ENCODE results near the gene WDR74. TPM values are rescaled to one million over a fixed set of nuclear protein-coding genes. Genes with fewer than 3 reads are reported as not detected.

The WDR74 gene
- 10 to 100 TPM; 25.5 to 35.1 (median 31.0) TPM for polyA plus RNA-seq (ENCODE audit: insufficient read length in 10 of 10)
- long read RNA-seq, donor 1, transcript WDR74-201 (11 exons, 1,289 nt), result major isoform, 9 of 12 reads
- long read RNA-seq, donor 1, partial matches to known transcripts, result 0 of 12 reads
- long read RNA-seq, donor 1, other reads (novel, unspliced or antisense), result 0 of 12 reads
- long read RNA-seq, donor 2, transcript WDR74-201 (11 exons, 1,289 nt), result major isoform, 6 of 7 reads
- long read RNA-seq, donor 2, partial matches to known transcripts, result 0 of 7 reads
- long read RNA-seq, donor 2, other reads (novel, unspliced or antisense), result 0 of 7 reads
- long read RNA-seq, donor 3, result 0 reads
- long read RNA-seq, donor 4, transcript WDR74-201 (11 exons, 1,289 nt), result major isoform, 8 of 8 reads
- long read RNA-seq, donor 4, partial matches to known transcripts, result 0 of 8 reads
- long read RNA-seq, donor 4, other reads (novel, unspliced or antisense), result 0 of 8 reads
- long read RNA-seq, donor 5, transcript WDR74-201 (11 exons, 1,289 nt), result major isoform, 5 of 7 reads
- long read RNA-seq, donor 5, partial matches to known transcripts, result 0 of 7 reads
- long read RNA-seq, donor 5, other reads (novel, unspliced or antisense), result 0 of 7 reads
- long read RNA-seq, donor 6, transcript WDR74-201 (11 exons, 1,289 nt), result major isoform, 11 of 15 reads
- long read RNA-seq, donor 6, partial matches to known transcripts, result 0 of 15 reads
- long read RNA-seq, donor 6, other reads (novel, unspliced or antisense), result 0 of 15 reads
- long read RNA-seq, donor 7, partial matches to known transcripts, result 0 of 5 reads
- long read RNA-seq, donor 7, other reads (novel, unspliced or antisense), result 0 of 5 reads
- long read RNA-seq, donor 8, transcript WDR74-201 (11 exons, 1,289 nt), result major isoform, 9 of 10 reads
- long read RNA-seq, donor 8, partial matches to known transcripts, result 0 of 10 reads
- long read RNA-seq, donor 8, other reads (novel, unspliced or antisense), result 0 of 10 reads
- long read RNA-seq, donor 9, partial matches to known transcripts, result 0 of 2 reads
- long read RNA-seq, donor 9, other reads (novel, unspliced or antisense), result 0 of 2 reads

DNA sequence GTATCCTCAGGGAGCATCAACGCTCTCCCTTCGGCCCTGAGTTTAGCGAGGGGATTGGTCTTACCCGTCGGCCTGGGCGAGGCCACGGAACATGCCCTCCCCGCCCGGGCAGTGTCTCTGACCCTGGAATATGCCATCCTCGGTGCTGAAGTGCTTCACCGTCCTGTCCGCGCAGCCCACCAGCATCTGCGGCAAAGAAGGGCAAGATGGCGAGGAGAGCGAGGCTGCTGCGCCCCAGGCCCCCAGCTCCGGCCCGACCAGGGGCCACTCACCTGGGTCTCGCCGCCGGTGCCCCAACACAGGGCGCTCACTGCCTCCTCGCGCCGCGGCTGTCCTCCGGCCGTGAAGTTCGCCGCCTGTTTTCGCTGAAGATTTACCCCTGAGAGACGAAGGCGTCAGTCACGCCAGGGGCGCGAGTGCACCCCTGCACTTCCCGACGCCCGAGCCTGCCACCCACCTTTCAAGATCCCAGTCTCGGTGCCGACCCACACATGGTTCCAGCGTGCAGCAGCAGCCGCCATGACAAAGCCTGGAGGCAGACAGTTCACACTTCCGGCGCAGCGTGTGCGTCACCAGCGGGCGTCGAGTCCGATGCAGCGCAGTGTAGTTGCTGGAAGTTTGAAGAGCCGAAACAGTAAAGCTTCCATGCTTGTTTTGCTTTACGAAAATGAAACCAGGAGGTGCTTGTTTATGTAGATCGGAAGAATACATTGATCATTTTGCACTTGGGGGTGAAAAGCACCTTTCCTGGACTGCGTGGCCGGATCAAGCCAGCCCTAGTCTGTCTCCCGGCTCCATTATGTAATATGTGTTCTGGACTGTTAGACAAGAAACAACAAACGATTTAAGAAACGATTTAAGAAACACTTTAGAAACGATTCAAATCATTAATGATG, at the start of gene WDR74:
TSS of gene WDR74 (minus strand) at position 541 of the 896 bp plus-strand sequence. CDS start at position 521, 20 bp downstream.
- peak; percentile 94 to 98 (median 96) for DNase-seq

DNA sequence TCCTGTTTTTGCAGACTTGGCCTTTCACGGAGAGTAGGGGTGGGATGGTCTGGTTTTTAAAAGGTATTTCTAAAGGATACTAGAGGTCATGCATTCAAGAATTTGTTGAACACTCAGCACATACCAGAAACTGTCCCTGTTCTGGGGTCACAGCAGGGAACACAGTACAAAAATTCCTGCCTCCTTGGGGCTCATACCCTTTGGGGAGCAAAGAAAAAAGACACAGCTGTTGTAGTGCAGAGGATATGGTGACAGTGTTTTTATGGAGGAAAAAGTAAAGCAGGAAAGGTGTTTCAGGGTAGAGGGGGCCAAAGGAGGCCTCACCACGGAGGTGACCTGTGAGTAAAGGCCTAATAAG, 49.7 kb upstream of the WDR74 start:
- DNase-seq, result no peak

DNA sequence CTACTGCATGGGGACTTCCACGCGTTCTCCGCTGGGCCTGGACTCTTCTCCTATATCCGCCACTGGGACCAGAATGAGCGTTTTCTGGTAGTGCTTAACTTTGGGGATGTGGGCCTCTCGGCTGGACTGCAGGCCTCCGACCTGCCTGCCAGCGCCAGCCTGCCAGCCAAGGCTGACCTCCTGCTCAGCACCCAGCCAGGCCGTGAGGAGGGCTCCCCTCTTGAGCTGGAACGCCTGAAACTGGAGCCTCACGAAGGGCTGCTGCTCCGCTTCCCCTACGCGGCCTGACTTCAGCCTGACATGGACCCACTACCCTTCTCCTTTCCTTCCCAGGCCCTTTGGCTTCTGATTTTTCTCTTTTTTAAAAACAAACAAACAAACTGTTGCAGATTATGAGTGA, 49.0 kb upstream of the WDR74 start:
- no peak for DNase-seq

DNA sequence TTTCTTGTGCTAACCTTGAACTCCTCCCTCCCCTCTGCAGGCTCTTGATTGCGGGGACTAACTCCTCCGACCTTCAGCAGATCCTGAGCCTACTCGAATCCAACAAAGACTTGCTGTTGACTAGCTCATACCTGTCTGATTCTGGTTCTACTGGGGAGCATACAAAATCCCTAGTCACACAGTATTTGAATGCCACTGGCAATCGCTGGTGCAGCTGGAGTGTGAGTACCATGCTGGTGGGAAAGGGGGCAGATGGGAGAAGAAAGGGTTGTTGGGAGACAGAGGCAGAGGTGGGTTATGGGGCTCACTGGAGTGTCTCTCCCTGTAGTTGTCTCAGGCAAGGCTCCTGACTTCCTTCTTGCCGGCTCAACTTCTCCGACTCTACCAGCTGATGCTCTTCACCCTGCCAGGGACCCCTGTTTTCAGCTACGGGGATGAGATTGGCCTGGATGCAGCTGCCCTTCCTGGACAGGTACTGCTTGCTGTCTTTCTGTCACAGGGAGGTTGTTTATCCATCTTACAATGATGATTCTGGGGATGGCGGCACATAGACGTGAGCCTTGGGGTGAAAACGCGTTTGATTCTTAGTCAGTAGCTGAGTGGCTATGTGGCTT, 45.9 kb upstream of the WDR74 start:
- no peak for DNase-seq

DNA sequence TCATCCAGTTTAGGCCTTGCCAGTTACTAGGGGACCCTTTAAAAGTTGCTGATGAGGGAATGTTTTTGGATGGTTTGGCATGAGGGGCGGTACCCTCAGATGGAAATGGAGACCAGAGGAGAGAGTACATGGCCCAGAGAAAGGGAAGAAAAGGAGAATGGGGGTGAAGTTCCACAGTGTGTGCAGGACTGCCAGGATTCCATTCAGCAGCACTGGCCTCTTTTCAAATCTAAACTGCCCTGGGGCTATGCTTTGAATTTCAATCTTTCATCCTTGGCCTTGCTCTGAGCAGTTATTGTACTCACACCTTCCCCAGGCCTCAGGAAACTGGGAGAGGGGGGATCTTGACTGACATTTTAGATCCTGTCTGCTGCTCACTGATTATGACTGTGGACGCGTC, 44.3 kb upstream of the WDR74 start:
- DNase-seq, result no peak

DNA sequence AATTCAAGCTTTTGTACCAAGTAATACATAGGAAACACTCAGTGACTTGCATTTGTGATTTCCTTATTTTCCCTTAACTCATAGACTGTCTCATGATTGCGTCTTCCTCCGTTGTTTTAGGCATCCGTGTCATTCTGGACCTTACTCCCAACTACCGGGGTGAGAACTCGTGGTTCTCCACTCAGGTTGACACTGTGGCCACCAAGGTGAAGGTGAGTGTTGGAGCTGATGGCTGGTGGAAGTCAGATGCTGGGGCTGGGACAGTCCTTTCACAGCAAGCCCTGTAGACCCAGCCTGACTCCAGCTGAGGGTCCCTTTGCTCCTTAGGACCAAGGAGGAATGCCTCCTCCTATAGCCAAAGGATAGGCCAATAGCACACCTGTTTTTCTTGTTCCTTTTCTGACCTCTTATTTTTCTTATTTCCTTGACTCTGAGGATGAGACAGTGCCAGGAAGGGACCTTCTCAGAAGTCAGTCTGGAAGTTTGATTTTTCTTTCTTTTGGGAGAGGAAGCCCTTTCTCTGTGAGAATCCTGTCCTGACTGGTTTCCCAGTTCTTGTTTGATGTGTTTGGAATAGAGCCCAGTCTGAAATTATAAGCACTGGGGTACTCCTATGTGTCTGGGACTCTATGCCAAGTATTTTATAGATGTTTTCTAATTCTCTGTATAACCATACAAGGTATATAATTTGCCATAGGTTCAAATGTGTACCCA, 43.6 kb upstream of the WDR74 start:
- no peak for DNase-seq

DNA sequence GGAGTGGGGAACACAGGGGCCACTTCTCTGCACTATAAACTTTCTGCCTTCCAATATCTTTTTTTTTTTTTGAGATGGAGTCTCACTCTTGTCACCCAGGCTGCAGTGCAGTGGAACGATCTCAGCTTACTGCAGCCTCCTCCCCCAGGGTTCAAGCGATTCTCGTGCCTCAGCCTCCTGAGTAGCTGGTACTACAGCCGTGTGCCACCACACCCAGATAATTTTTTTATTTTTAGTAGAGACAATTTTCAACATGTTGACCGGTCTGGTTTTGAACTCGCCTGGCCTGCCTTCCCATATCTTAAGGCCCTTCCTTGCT, 43.0 kb upstream of the WDR74 start:
- no peak for DNase-seq

DNA sequence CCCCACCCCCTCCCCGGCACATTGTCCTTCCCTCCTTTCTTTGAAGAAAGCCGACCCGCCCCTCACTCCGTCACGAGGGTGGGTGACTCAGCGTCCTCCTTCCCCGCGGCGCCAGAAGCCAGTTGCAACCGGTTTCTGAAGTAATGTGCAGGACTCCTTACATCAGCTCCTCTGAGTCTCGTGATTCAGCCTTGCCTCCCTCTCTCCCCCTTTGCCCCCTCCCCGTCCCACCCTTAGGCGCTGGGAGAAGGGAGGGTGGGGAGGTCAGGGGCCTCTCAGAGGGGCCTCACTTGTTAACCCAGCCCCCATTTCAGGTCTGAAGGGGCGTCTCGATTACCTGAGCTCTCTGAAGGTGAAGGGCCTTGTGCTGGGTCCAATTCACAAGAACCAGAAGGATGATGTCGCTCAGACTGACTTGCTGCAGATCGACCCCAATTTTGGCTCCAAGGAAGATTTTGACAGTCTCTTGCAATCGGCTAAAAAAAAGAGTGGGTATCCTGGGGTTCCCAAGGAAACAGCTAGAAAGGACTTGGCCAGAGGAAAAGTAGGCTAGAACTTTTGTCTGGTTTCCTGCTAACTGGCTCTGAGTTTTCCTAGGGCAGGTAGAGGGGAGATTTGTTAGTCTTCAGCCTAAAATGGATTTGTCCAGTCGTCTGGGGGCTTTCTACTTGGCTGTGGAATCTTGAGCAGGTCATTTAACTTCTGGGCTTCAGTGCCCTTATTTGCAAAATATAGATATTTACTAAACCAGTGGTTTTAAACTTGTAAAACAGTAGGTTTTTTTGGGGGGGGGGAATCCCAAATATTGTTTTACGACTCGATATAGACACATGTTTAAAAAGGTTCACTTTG, 42.4 kb upstream of the WDR74 start:
- peak; percentile 93 to 98 (median 97) for DNase-seq

DNA sequence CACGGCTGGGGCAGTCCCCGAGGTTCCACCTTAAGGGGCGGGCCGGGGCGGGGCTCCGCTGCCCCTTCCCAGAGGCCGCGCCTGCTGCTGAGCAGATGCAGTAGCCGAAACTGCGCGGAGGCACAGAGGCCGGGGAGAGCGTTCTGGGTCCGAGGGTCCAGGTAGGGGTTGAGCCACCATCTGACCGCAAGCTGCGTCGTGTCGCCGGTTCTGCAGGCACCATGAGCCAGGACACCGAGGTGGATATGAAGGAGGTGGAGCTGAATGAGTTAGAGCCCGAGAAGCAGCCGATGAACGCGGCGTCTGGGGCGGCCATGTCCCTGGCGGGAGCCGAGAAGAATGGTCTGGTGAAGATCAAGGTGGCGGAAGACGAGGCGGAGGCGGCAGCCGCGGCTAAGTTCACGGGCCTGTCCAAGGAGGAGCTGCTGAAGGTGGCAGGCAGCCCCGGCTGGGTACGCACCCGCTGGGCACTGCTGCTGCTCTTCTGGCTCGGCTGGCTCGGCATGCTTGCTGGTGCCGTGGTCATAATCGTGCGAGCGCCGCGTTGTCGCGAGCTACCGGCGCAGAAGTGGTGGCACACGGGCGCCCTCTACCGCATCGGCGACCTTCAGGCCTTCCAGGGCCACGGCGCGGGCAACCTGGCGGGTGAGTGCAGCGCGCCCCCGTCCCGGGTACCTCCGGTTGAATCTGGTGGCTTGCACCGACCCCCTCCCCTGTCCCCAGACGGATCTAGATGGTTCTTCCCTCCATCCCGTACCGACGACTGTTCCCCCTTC, 41.6 kb upstream of the WDR74 start, which contains the start of gene SLC3A2:
TSS of gene SLC3A2 (plus strand) at position 94 of the 776 bp plus-strand sequence. CDS start at position 222, 128 bp downstream.
- peak; percentile 88 to 97 (median 91) for DNase-seq

DNA sequence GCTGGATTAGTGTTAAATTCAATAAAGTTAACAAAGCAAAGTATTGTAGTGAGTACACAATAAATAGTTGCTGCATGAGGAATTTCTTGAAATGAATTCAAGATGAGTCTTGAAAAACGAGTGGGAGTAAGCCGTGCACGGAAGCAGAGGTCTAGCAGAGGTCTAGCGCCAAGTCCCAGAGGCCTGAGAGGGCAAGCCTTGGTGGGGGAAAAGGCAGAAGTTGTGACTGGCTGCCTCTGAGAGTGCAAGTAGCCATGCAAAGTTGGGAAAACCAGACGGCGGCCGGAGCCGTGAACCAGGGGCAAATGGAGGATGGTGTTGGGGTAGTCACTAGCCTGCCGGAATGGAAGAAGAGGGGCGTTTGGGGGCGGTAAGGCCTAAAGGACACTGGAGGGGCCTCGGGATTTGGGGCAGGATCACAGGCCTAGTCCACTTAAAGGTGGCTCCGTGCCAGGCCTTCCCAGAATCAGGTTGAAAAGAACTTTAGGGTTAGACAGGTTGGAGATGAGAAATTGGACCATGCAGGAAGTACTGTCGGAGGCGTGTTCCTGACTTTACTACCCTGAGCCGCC, 40.9 kb upstream of the WDR74 start:
- no peak for DNase-seq

DNA sequence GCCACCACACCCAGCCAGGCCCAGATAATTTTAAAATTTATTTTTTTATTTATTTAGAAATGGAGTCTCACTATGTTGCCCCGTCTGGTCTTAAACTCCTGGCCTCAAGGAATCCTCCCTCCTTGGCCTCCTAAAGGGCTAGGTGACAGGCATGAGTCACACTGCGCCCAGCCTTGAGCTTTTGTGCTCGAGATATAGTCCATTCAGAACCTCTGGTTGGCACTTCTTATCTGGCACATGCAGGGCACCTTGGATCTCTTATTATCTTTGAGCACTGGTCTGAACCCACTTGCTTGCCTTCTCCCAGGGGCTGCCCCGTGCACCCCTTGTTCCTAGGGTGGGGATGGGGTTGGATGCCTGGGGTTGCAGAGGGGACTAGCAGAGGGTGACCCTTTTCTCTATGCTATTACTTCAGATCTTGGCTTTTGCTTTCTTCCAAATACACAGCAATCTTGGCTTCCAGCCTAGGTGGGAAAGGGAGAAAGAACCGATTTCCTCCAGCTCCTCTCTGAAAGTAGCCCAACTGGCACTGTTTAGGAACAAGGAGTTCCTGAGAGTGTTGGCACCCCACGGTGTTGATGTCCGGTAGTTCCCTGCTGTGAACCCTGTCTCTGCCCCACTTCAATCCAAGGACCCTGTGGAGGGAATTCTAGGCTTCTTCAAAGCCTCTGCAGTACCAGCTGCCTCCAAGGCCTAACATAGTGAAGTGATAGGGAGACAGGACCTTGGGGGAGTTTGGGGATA, 40.0 kb upstream of the WDR74 start:
- DNase-seq, result peak in 1 of 3 donors; percentile 57

DNA sequence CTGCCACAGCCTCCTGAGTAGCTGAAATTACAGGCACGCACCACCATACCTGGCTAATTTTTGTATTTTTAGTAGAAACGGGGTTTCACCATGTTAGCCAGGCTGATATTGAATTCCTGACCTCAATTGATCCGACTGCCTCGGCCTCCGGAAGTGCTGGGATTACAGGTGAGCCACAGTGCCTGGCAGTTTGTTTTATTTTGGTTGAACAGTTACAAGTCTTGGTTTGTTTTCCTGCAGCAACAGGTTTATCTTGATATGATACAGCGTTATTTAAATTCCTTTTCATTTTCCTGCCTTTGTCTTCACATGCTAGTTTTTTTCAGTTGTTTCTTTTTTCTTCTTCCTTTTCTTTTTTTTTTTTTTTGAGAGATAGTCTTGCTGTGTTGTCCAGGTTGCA, 37.3 kb upstream of the WDR74 start:
- DNase-seq, result no peak

DNA sequence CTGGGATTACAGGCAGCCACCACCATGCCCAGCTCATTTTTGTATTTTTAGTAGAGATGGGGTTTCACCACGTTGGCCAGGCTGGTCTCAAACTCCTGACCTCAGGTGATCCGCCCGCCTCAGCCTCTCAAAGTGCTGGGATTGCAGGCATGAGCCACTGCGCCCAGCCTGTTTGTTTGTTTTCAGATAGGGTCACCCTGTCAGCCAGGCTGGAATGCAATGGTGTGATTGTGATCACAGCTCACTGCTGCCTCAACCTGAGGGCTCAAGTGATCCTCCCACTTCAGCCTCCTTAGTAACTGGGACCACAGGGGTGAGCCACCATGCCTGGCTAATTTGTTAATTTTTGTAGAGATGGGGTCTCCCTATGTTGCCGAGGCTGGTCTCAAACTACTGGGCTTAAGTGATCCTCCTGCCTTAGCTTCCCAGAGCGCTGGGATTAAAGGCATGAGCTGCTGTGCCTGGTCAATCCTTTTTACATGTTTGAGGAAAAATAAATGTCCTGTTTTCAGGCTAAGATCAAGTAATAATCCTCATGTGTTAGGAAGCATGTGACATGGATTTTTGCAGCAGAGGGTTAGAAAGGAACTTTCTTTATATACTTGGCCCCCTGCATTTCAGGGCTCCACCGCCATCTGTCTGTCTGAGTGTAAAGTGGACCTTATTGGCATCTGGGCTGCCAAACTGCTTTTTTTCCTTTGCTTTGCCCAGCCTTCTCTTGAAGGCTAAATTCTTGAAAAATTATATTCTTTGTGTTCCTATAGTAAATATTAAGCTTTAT, 36.5 kb upstream of the WDR74 start:
- no peak for DNase-seq

DNA sequence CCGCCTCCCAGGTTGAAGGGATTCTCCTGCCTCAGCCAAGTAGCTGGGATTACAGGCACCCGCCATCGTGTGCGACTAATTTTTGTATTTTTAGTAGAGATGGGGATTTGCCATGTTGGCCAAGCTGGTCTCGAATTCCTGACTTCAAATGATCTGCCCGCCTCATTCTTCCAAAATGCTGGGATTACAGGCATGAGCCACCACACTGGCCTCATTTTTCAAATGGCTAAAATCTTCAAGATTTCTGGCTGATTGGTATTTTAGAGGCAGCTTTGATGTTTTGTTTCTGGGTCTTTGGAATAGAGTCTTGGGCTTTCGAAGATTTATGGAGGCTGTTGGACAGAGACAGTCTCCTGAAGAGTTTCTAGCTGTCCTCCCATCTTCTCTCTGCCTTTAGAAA, 35.5 kb upstream of the WDR74 start:
- no peak for DNase-seq

DNA sequence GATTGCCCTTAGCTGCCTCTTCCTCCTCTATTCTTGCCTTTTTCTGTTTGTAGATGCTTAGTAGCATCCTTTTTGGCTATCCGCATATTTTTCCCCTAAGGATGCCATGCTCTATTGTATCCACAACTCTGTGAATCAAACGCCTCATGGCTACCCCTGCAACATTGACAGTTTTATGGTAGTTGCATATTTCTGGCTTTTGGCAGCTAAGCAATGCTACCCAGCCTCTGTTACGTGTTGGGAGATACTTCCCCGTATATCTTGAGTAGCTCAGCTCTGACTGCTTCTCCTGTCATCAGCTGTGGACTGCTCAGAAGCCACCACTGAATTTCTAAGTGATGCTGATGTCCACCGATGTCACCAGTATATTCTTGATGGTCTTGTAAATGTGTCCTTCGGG, 26.2 kb upstream of the WDR74 start:
- DNase-seq, result no peak

DNA sequence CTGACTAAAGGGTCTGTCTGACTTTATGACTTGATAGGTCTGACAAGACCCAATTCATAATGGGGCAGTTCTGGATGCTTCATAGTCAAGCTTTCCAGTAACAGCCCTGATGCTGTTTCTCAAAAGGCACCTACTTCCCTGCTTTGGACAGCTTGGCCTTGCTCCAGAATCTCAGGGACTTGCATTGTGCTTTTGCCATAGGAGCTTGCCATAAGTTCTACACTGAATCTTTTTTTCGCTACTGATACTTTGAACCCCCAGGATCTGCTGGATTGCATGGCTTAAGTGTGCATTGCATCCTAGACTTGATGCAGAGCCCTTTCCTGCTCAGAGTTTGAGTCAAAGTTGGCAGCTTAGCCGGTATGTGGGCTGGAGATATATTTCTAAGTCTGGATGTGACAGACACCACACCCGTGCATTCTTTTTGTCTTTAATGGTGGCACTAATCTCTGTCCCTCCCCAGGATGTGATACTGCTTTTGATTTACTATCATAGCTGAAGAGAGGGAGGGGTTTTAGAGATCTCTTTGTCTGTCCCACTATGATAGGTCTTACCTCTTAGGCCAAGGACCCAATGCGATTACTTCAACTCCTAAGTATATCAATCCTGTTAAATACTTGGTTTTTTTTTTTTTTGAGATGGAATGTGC, 24.4 kb upstream of the WDR74 start:
- no peak for DNase-seq

All from muscle of back (tissue), 13 donors.